ENCODE data around the gene CLIP2.
"Not testable (repeated sequence)": the region's sequence is repeated elsewhere in the genome, so short reads cannot be mapped to it uniquely, and the experiment has no call there.

Gene CLIP2

DNA sequence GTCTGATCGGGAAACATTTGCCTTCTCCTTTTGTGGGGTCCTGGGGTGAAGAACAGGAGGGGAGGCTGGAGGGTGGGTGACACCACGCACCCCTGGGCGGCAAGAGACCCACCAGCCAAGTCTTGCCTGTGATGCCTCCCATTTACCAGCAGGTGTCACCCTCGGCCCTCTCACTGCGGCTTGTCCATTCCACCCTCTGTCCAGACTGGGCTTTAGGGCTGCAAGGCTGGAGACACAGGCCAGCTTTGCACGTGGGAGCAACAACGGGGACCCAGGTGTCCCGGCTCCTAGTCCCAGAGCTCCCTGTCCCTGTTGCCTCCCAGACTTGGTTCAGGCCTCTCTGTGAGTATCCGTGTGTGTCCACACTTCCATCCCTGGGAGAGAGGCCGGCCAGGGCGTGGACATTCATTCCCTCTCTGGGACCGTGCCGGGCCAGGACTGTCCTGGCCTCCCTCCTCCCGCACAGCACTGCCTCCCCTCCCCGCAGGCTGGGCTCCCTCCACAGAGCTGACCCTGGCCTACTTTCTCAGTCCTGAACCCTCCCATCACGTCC, 128.3 kb downstream of the CLIP2 start:
- in situ Hi-C loops (cut with MboI; ENCODE audit: low pct_unique_long_range_greater_than_20kb, low sequenced_read_pairs, unreplicated experiment) = no loop called here
- DNase-seq (ENCODE audit: low spot score) = peak; percentile 90
- TF ChIP-seq, protein P1, sequence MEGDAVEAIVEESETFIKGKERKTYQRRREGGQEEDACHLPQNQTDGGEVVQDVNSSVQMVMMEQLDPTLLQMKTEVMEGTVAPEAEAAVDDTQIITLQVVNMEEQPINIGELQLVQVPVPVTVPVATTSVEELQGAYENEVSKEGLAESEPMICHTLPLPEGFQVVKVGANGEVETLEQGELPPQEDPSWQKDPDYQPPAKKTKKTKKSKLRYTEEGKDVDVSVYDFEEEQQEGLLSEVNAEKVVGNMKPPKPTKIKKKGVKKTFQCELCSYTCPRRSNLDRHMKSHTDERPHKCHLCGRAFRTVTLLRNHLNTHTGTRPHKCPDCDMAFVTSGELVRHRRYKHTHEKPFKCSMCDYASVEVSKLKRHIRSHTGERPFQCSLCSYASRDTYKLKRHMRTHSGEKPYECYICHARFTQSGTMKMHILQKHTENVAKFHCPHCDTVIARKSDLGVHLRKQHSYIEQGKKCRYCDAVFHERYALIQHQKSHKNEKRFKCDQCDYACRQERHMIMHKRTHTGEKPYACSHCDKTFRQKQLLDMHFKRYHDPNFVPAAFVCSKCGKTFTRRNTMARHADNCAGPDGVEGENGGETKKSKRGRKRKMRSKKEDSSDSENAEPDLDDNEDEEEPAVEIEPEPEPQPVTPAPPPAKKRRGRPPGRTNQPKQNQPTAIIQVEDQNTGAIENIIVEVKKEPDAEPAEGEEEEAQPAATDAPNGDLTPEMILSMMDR (IDR thresholded peaks at IDR 0.05; ENCODE audit: extremely low read depth, insufficient read depth, missing control alignments) = peak; percentile 91

DNA sequence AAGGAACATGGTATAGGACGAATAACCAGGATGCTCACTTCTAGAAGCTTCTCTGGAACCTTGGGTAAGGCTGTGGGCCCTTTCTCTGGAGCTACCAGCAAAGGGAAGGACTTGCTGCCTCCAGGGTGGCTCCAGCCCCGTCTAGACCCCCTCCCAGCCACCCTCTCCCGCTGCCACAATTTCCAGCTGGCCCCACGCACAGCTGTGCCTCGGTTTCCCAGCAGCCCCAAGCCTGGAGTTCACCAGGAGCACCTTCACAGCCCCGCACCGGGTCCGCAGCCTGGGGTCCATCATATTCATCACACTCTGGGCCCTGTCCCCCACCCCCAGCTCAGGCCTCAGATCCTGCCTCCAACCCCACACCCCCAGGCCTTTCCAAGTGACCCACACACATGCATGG, 128.9 kb downstream of the CLIP2 start:
- in situ Hi-C loops (cut with MboI; ENCODE audit: low pct_unique_long_range_greater_than_20kb, low sequenced_read_pairs, unreplicated experiment) = no loop called here
- no peak for DNase-seq (ENCODE audit: low spot score)

DNA sequence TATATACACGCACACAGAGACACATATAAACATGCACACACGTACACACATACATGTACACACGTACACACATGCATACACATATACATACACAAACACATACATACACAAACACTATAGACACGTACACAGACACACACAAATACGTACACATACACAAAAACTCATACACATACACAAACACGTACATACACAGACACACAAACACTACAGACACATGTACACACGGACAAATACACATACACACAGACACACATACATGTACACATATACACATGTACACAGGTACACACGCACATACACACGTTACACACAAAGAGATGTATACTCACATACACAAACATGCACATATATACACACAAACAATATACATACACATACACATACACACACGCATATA, 129.3 kb downstream of the CLIP2 start:
- TF ChIP-seq, protein P1 (IDR thresholded peaks at IDR 0.05; ENCODE audit: extremely low read depth, insufficient read depth, missing control alignments) = no peak
- in situ Hi-C loops (cut with MboI; ENCODE audit: low pct_unique_long_range_greater_than_20kb, low sequenced_read_pairs, unreplicated experiment) = no loop called here
- no peak for DNase-seq (ENCODE audit: low spot score)

More for the DNA sequence above, 128.9 kb downstream of the CLIP2 start:
- TF ChIP-seq, protein P1 (IDR thresholded peaks at IDR 0.05; ENCODE audit: extremely low read depth, insufficient read depth, missing control alignments) = no peak

DNA sequence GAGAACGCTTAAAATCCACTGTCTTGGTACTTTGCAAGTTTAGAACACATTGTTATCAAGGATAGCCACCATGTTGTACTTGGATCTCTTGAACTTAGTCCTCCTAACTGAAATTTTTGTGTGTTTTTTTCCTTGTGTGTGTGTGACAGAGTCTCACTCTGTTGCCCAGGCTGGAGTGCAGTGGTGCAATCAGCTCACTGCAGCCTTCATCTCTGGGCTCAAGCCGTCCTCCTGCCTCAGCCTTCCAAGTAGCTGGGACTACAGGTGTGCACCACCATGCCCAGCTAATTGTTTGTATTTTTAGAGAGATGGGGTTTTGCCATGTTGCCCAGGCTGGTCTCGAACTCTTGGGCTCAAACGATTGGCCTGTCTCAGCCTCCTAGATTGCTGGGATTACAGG, 130.0 kb downstream of the CLIP2 start:
- in situ Hi-C loops (cut with MboI; ENCODE audit: low pct_unique_long_range_greater_than_20kb, low sequenced_read_pairs, unreplicated experiment); DNase-seq (ENCODE audit: low spot score): not testable (repeated sequence)

DNA sequence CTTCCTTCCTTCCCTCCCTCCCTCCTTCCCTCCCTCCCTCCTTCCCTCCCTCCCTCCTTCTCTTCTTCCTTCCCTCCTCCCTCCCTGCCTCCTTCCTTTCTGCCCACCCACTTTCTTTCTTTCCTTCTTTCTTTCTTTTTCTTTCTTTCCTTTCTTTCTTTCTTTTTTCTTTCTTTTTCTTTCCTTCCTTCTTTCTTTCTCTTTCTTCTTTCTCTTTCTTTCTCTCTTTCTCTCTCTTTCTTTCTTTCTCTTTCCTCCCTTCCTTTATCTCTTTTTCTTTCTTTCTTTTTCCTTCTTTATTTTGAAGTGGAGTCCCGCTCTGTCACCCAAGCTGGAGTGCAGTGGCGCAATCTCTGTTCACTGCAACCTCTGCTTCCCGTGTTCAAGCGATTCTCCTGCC, 130.8 kb downstream of the CLIP2 start:
- in situ Hi-C loops (cut with MboI; ENCODE audit: low pct_unique_long_range_greater_than_20kb, low sequenced_read_pairs, unreplicated experiment) = loop anchor here (10.0 kb wide), 1 partner anchor 145 kb away; no protein-coding TSS in a partner anchor
- TF ChIP-seq, protein P1 (IDR thresholded peaks at IDR 0.05; ENCODE audit: extremely low read depth, insufficient read depth, missing control alignments) = no peak
- DNase-seq (ENCODE audit: low spot score) = no peak

DNA sequence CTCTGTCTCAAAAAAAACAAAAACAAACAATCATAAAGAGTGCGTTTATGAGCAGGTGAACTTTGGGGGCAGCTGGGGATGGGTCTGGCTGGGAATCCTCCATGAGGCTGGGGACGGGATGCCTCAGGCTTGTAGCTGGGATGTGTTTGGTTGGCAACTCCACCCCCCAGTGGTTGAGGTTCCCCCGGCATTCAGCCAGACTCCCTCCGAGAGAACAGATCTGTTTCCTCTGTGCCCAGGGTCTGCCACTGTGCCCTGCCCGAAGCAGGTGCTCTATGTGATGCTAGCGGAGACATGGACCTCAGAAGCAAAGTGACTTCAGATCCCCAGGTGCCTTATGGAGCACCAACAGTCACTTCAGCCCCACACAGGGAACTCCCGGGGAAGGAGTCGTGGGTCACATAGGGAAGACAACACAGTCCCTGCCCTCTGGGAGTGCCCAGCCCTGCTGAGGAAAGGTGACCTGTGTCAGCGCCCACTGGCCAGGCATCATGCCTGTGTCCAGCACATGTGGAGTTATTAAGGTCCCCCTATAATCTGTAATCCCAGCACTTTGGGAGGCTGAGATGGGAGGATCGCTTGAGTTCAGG, 135.2 kb downstream of the CLIP2 start:
- DNase-seq (ENCODE audit: low spot score) = no peak
- in situ Hi-C loops (cut with MboI; ENCODE audit: low pct_unique_long_range_greater_than_20kb, low sequenced_read_pairs, unreplicated experiment) = loop anchor here (10.0 kb wide), 1 partner anchor 140 kb away; no protein-coding TSS in a partner anchor
- TF ChIP-seq, protein P1 (IDR thresholded peaks at IDR 0.05; ENCODE audit: extremely low read depth, insufficient read depth, missing control alignments) = no peak

DNA sequence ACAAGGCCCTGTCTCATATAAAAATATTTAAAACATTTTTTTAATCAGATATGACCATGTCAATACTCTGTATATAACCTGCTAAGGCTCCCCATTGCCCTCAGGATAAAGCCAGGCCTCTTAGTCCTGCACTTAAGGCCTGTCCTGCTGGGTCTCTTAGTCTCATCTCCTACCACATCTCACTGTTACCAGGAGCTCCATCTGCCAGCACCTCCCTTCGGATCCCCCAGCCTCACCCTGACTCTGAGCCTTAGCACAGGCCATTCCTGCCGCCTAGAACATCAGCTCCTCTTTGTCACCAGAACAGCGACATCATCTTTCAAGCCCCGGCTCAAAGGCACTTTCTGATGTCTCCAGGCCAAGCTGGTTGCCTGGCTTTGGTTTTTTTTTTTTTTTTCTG, 138.8 kb downstream of the CLIP2 start:
- no peak for DNase-seq (ENCODE audit: low spot score)
- TF ChIP-seq, protein P1 (IDR thresholded peaks at IDR 0.05; ENCODE audit: extremely low read depth, insufficient read depth, missing control alignments) = no peak
- in situ Hi-C loops (cut with MboI; ENCODE audit: low pct_unique_long_range_greater_than_20kb, low sequenced_read_pairs, unreplicated experiment) = loop anchor here (10.0 kb wide), 1 partner anchor 137 kb away; no protein-coding TSS in a partner anchor

Data from GM13977 (cell line).